Measurements from ENCODE around the gene NHEJ1.

Gene NHEJ1

GRCh38 chr2:219155054-219155644, 5.5 kb downstream of the NHEJ1 start:
- peak; percentile 42 for DNase-seq
- no peaks in the 10 kb centered on the region for H3K9me3 ChIP-seq (ENCODE audit: severe bottlenecking)

GRCh38 chr2:219149667-219150066, 10.9 kb downstream of the NHEJ1 start:
- Histone ChIP-seq H3K4me3 (ENCODE audit: low read depth, low read length) (no peak overlapping the region), H3K27ac (no peak overlapping the region), H3K27me3 (ENCODE audit: insufficient read depth, low read depth, severe bottlenecking) (no peaks in the 10 kb centered on the region), H3K36me3 (peaks cover 25% of the 10 kb centered on the region), H3K9me3 (ENCODE audit: severe bottlenecking) (no peaks in the 10 kb centered on the region)
- TF ChIP-seq CTCF (IDR thresholded peaks at IDR 0.05; ENCODE audit: low read depth, low read length) = no peak
- DNase-seq = no peak

More at GRCh38 chr2:219155054-219155644, 5.5 kb downstream of the NHEJ1 start:
- peak; percentile 21; the same call in 1 of the 2 replicates for TF ChIP-seq CTCF (IDR thresholded peaks at IDR 0.05; ENCODE audit: low read depth, low read length)
- Histone ChIP-seq H3K4me3 (ENCODE audit: low read depth, low read length) (no peak overlapping the region), H3K27me3 (ENCODE audit: insufficient read depth, low read depth, severe bottlenecking) (no peaks in the 10 kb centered on the region), H3K36me3 (peaks cover 28% of the 10 kb centered on the region), H3K27ac (no peak overlapping the region)

- peaks cover 47% of the 10 kb centered on the region for H3K36me3 ChIP-seq
Observed at GRCh38 chr2:219142329-219142728, 18.3 kb downstream of the NHEJ1 start.

GRCh38 chr2:219140722-219141121, 19.9 kb downstream of the NHEJ1 start:
- H3K36me3 ChIP-seq = peaks cover 34% of the 10 kb centered on the region
- no peaks in the 10 kb centered on the region for H3K27me3 ChIP-seq (ENCODE audit: insufficient read depth, low read depth, severe bottlenecking)
- no peak overlapping the region for H3K4me3 ChIP-seq (ENCODE audit: low read depth, low read length)
- no peak for TF ChIP-seq CTCF (IDR thresholded peaks at IDR 0.05; ENCODE audit: low read depth, low read length)
- H3K27ac ChIP-seq = no peak overlapping the region
- H3K9me3 ChIP-seq (ENCODE audit: severe bottlenecking) = no peaks in the 10 kb centered on the region
- no peak for DNase-seq

More at GRCh38 chr2:219142329-219142728, 18.3 kb downstream of the NHEJ1 start:
- no peak for TF ChIP-seq CTCF (IDR thresholded peaks at IDR 0.05; ENCODE audit: low read depth, low read length)
- Histone ChIP-seq H3K27ac (no peak overlapping the region), H3K27me3 (ENCODE audit: insufficient read depth, low read depth, severe bottlenecking) (no peaks in the 10 kb centered on the region), H3K4me3 (ENCODE audit: low read depth, low read length) (no peak overlapping the region), H3K9me3 (ENCODE audit: severe bottlenecking) (no peaks in the 10 kb centered on the region)
- DNase-seq = no peak

- Histone ChIP-seq H3K27me3 (ENCODE audit: insufficient read depth, low read depth, severe bottlenecking) (no peaks in the 10 kb centered on the region), H3K36me3 (no peaks in the 10 kb centered on the region; the same call in none of the 2 replicates), H3K9me3 (ENCODE audit: severe bottlenecking) (no peaks in the 10 kb centered on the region), H3K27ac (no peak overlapping the region), H3K4me3 (ENCODE audit: low read depth, low read length) (no peak overlapping the region)
- TF ChIP-seq CTCF (IDR thresholded peaks at IDR 0.05; ENCODE audit: low read depth, low read length) = no peak
- DNase-seq = no peak
Observed at GRCh38 chr2:219133976-219134375, 26.6 kb downstream of the NHEJ1 start.

GRCh38 chr2:219131744-219132143, 28.9 kb downstream of the NHEJ1 start:
- DNase-seq = no peak
- TF ChIP-seq CTCF (IDR thresholded peaks at IDR 0.05; ENCODE audit: low read depth, low read length) = no peak

More at GRCh38 chr2:219131744-219132143, 28.9 kb downstream of the NHEJ1 start:
- no peaks in the 10 kb centered on the region; the same call in 1 of the 2 replicates for H3K36me3 ChIP-seq
- H3K9me3 ChIP-seq (ENCODE audit: severe bottlenecking) = no peaks in the 10 kb centered on the region
- H3K4me3 ChIP-seq (ENCODE audit: low read depth, low read length) = no peak overlapping the region
- H3K27me3 ChIP-seq (ENCODE audit: insufficient read depth, low read depth, severe bottlenecking) = no peaks in the 10 kb centered on the region
- H3K27ac ChIP-seq = no peak overlapping the region
